ENCODE results near the gene IFNAR1. TPM values are rescaled to one million over a fixed set of nuclear protein-coding genes. Genes with fewer than 3 reads are reported as not detected.

IFNAR1 gene
- total RNA-seq, 1 donor from 2014 or later: 18.9 TPM

GRCh38 chr21:33325222-33326067, 675 bp downstream of the IFNAR1 start:
- Mint-ChIP-seq H3K4me1 (peaks cover 3% of the 10 kb centered on the region), H3K27ac (ENCODE audit: unreplicated experiment) (no peak overlapping the region), H3K27me3 (ENCODE audit: low read depth) (no peaks in the 10 kb centered on the region), H3K36me3 (ENCODE audit: low read depth) (peaks cover 11% of the 10 kb centered on the region), H3K9me3 (no peaks in the 10 kb centered on the region), H3K4me3 (no peak overlapping the region)
- DNase-seq (ENCODE audit: low read depth, low spot score): peak; percentile 38
- TF ChIP-seq, protein P1, sequence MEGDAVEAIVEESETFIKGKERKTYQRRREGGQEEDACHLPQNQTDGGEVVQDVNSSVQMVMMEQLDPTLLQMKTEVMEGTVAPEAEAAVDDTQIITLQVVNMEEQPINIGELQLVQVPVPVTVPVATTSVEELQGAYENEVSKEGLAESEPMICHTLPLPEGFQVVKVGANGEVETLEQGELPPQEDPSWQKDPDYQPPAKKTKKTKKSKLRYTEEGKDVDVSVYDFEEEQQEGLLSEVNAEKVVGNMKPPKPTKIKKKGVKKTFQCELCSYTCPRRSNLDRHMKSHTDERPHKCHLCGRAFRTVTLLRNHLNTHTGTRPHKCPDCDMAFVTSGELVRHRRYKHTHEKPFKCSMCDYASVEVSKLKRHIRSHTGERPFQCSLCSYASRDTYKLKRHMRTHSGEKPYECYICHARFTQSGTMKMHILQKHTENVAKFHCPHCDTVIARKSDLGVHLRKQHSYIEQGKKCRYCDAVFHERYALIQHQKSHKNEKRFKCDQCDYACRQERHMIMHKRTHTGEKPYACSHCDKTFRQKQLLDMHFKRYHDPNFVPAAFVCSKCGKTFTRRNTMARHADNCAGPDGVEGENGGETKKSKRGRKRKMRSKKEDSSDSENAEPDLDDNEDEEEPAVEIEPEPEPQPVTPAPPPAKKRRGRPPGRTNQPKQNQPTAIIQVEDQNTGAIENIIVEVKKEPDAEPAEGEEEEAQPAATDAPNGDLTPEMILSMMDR (conservative IDR thresholded peaks at IDR 0.05): no peak

- H3K27ac Mint-ChIP-seq (ENCODE audit: unreplicated experiment): no peak overlapping the region
- H3K4me1 Mint-ChIP-seq: peaks cover 3% of the 10 kb centered on the region
- TF ChIP-seq, protein P1 (conservative IDR thresholded peaks at IDR 0.05): no peak
- no peak for DNase-seq (ENCODE audit: low read depth, low spot score)
- H3K36me3 Mint-ChIP-seq (ENCODE audit: low read depth): peaks cover 26% of the 10 kb centered on the region
- peak overlapping the region; percentile 16 for H3K4me3 Mint-ChIP-seq
- no peaks in the 10 kb centered on the region for H3K27me3 Mint-ChIP-seq (ENCODE audit: low read depth)
- H3K9me3 Mint-ChIP-seq: peaks cover 3% of the 10 kb centered on the region
Measured at GRCh38 chr21:33327326-33327725, 2.6 kb downstream of the IFNAR1 start.

GRCh38 chr21:33327792-33328433, 3.1 kb downstream of the IFNAR1 start:
- Mint-ChIP-seq H3K36me3 (ENCODE audit: low read depth) (peaks cover 31% of the 10 kb centered on the region), H3K27ac (ENCODE audit: unreplicated experiment) (no peak overlapping the region), H3K9me3 (peaks cover 8% of the 10 kb centered on the region), H3K27me3 (ENCODE audit: low read depth) (no peaks in the 10 kb centered on the region), H3K4me3 (peak overlapping the region; percentile 16), H3K4me1 (peaks cover 3% of the 10 kb centered on the region)
- no peak for DNase-seq (ENCODE audit: low read depth, low spot score)
- TF ChIP-seq, protein P1 (conservative IDR thresholded peaks at IDR 0.05): no peak

GRCh38 chr21:33330726-33331125, 6.0 kb downstream of the IFNAR1 start:
- DNase-seq (ENCODE audit: low read depth, low spot score): no peak
- Mint-ChIP-seq H3K4me3 (no peak overlapping the region), H3K27me3 (ENCODE audit: low read depth) (no peaks in the 10 kb centered on the region), H3K4me1 (peaks cover 3% of the 10 kb centered on the region), H3K27ac (ENCODE audit: unreplicated experiment) (no peak overlapping the region), H3K36me3 (ENCODE audit: low read depth) (peaks cover 36% of the 10 kb centered on the region), H3K9me3 (peaks cover 14% of the 10 kb centered on the region)
- TF ChIP-seq, protein P1 (conservative IDR thresholded peaks at IDR 0.05): no peak

- Mint-ChIP-seq H3K4me3 (no peak overlapping the region), H3K27ac (ENCODE audit: unreplicated experiment) (no peak overlapping the region), H3K36me3 (ENCODE audit: low read depth) (peaks cover 36% of the 10 kb centered on the region), H3K9me3 (peaks cover 14% of the 10 kb centered on the region), H3K4me1 (no peaks in the 10 kb centered on the region), H3K27me3 (ENCODE audit: low read depth) (no peaks in the 10 kb centered on the region)
- DNase-seq (ENCODE audit: low read depth, low spot score): no peak
- TF ChIP-seq, protein P1 (conservative IDR thresholded peaks at IDR 0.05): no peak
Measured at GRCh38 chr21:33332143-33332542, 7.4 kb downstream of the IFNAR1 start.
